ENCODE data around the gene DLG2.

DNA sequence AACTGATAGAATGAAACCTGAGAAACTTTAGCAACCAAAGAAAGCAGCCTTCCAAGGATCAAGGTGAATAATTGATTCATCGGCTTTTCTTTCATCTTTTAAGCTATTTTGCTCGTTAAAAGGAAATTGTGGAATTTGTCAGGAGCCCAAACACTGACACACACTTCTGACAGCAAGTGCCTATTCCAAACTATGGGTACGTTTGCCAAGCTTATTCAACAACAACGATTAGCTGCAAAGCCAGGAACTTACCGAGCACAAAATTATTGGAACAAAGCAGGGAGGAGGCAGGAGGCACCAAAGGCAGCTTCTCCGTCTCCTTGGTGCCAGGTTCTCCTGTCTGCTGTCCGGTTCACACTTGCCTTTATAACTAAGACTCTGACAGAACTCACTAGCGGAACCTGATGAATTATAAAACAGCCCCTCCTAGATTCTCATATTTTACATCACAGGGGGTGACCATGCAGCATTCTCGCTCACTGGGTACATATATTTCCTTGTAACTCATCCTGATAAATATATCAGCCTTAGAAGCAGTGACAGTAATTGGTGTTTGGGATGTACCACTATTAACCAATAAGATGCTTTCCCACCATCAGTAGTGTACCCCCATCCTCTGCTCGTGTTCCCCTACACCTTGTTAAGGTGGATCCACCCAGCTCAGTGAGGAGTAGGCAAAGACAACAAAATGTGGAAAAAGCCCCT is 1945.1 kb downstream of the DLG2 start:
- TF ChIP-seq POLR2A (conservative IDR thresholded peaks at IDR 0.05): no peak
- TF ChIP-seq, protein P1, sequence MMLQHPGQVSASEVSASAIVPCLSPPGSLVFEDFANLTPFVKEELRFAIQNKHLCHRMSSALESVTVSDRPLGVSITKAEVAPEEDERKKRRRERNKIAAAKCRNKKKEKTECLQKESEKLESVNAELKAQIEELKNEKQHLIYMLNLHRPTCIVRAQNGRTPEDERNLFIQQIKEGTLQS (IDR thresholded peaks at IDR 0.05): no peak
- TF ChIP-seq, protein P1 (CRISPR knock-in tag; conservative IDR thresholded peaks at IDR 0.05): no peak
- TF ChIP-seq CEBPB (tag; IDR thresholded peaks at IDR 0.05): no peak
- TF ChIP-seq, protein P2, sequence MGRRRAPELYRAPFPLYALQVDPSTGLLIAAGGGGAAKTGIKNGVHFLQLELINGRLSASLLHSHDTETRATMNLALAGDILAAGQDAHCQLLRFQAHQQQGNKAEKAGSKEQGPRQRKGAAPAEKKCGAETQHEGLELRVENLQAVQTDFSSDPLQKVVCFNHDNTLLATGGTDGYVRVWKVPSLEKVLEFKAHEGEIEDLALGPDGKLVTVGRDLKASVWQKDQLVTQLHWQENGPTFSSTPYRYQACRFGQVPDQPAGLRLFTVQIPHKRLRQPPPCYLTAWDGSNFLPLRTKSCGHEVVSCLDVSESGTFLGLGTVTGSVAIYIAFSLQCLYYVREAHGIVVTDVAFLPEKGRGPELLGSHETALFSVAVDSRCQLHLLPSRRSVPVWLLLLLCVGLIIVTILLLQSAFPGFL (CRISPR knock-in tag; IDR thresholded peaks at IDR 0.05): no peak
- TF ChIP-seq, protein P3, sequence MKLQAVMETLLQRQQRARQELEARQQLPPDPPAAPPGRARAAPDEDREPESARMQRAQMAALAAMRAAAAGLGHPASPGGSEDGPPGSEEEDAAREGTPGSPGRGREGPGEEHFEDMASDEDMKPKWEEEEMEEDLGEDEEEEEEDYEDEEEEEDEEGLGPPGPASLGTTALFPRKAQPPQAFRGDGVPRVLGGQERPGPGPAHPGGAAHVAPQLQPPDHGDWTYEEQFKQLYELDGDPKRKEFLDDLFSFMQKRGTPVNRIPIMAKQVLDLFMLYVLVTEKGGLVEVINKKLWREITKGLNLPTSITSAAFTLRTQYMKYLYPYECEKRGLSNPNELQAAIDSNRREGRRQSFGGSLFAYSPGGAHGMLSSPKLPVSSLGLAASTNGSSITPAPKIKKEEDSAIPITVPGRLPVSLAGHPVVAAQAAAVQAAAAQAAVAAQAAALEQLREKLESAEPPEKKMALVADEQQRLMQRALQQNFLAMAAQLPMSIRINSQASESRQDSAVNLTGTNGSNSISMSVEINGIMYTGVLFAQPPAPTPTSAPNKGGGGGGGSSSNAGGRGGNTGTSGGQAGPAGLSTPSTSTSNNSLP (IDR thresholded peaks at IDR 0.05; ENCODE audit: borderline replicate concordance, low read depth, low read length): no peak
- TF ChIP-seq IRF2 (CRISPR knock-in tag; IDR thresholded peaks at IDR 0.05): no peak
- TF ChIP-seq, protein P4, sequence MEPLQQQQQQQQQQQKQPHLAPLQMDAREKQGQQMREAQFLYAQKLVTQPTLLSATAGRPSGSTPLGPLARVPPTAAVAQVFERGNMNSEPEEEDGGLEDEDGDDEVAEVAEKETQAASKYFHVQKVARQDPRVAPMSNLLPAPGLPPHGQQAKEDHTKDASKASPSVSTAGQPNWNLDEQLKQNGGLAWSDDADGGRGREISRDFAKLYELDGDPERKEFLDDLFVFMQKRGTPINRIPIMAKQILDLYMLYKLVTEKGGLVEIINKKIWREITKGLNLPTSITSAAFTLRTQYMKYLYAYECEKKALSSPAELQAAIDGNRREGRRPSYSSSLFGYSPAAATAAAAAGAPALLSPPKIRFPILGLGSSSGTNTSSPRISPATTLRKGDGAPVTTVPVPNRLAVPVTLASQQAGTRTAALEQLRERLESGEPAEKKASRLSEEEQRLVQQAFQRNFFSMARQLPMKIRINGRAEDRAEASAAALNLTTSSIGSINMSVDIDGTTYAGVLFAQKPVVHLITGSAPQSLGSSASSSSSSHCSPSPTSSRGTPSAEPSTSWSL (CRISPR knock-in tag; IDR thresholded peaks at IDR 0.05; ENCODE audit: borderline replicate concordance): no peak
- no peak for TF ChIP-seq ZBTB7A (IDR thresholded peaks at IDR 0.05; ENCODE audit: borderline replicate concordance, control insufficient read depth, low read depth, low read length)

Data from K562 (cell line).